ENCODE results near the gene KCNJ14.

Gene KCNJ14

GRCh38 chr19:48445606-48446481, 9.5 kb upstream of the KCNJ14 start, which contains the start of gene GRWD1:
Gene GRWD1 (plus strand): TSS chr19:48445983. CDS start chr19:48446006, 23 bp downstream.
- peak; percentile 96 for DNase-seq (ENCODE audit: low spot score)

DNA sequence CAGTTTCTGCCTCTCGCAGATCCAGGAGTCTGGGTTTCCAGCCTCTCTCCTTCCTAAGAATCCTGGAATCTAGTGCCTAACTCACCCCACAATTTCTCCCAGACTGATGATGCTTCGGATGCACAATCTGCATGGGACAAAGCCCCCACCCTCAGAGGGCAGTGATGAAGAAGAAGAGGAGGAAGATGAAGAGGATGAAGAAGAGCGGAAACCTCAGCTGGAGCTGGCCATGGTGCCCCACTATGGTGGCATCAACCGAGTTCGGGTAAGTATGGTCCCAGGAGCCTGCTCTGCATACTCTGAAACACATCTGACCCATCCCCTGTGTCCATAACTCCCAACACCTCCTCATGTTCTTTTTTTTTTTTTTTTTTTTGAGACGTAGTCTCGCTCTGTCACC, 8.8 kb upstream of the KCNJ14 start:
- DNase-seq (ENCODE audit: low spot score), result no peak

DNA sequence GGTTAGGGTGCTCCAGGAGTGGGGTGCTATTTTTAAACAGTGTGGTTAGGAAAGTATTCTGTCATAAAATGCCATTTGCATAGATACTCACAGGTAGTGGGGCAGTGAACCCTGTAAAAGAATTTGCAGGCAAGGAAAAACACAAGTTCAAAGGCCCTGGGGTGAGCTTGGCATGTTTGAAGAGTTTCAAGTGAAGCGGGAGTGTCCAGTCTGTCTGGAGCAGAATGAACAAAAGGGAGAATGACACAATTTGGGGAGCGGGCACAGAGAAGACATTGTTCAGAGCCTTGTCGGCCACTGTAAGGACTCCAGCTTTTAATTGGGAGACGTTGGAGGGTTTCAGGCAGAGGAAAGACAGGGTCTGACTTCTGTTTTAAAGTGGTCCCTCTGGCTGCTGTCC, 6.8 kb upstream of the KCNJ14 start:
- no peak for DNase-seq (ENCODE audit: low spot score)

DNA sequence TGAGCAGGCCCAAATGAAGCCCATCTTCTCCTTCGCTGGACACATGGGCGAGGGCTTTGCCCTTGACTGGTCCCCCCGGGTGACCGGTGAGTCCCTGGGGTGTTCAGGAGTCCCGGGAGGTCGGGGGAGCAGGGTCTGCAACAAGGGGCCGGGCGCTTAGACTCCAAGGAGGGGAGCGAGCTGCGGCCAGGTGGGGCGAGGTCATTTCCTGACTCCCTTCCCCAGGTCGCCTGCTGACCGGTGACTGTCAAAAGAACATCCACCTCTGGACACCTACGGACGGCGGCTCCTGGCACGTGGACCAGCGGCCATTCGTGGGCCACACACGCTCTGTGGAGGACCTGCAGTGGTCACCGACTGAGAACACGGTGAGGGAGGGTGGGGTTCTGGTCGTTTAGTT, 4.9 kb upstream of the KCNJ14 start:
- DNase-seq (ENCODE audit: low spot score), result no peak

- no peak for DNase-seq (ENCODE audit: low spot score)
Observed at GRCh38 chr19:48450863-48451262, 4.5 kb upstream of the KCNJ14 start.

DNA sequence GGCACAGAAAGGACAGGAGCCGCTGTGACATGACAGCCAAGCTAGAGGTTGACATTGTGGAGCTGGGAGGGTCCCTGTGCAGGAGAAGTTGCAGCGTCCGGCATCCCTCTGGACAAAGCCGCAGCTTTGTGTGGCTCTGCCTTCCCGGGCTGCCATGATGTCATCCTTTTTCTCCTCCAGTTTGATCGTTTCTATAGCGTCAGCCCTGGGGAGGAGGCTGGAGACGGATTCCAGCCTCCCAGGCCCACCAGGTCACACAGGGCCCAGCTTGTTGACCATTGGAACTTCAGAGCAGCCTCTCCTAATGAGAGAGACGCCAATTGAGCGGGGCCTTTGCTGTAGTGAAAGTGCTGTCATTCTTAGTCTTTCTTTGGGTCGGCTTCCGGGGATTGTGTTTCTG, 3.8 kb upstream of the KCNJ14 start:
- DNase-seq (ENCODE audit: low spot score), result no peak

DNA sequence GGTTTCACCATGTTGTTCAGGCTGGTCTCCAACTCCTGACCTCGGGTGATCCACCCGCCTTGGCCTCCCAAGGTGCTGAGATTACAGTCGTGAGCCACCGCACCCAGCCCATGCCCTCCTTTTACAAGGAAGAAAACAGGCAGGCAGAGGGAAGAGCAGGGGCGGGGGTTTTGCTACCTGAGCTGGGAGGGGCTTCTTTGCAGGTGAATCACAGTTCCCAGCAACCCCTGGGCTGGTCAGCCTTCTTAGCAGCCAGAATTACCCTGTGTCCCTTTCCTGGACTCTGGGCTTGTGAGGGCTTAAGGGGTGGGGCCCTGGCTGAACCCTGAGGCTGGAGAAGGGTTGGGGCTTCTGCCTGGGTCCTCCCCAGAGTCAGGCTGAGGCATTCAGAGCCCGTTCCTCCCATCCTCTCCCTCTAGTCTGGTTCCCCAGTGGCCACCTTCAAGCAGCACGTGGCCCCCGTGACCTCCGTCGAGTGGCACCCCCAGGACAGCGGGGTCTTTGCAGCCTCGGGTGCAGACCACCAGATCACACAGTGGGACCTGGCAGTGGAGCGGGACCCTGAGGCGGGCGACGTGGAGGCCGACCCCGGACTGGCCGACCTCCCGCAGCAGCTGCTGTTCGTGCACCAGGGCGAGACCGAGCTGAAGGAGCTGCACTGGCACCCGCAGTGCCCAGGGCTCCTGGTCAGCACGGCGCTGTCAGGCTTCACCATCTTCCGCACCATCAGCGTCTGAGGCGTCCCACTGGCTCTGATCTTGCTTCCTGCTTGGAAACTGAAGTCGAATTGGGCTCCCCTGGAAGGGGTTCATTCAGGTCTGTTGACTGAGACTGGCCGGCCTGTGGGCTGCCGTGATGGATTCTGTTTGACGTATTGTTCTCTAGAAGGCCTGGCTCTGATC, 2.8 kb upstream of the KCNJ14 start:
- DNase-seq (ENCODE audit: low spot score), result no peak

- no peak for DNase-seq (ENCODE audit: low spot score)
Observed at GRCh38 chr19:48454150-48454730, 1.1 kb upstream of the KCNJ14 start.

GRCh38 chr19:48455908-48456562, 661 bp downstream of the KCNJ14 start:
- DNase-seq (ENCODE audit: low spot score), result no peak

- DNase-seq (ENCODE audit: low spot score), result no peak
Observed at GRCh38 chr19:48456864-48457263, 1.5 kb downstream of the KCNJ14 start.

DNA sequence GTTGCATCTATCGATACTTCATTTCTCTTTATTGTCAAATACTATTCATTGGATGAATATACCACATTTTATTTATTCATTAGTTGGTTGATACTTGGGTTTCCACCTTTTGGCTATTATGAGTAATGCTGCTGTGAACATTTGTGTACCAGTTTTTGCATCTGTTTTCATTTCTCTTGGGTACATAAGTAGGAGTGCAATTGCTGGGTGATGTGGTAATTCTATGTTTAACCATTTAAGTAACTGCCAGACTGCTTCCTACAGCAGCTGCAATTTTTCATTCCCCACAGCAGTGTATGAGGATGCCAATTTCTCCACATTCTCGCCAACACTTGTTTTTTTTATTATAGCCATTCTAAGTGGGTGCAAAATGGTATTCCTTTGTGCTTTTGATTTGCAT, 2.6 kb downstream of the KCNJ14 start:
- DNase-seq (ENCODE audit: low spot score), result no peak

DNA sequence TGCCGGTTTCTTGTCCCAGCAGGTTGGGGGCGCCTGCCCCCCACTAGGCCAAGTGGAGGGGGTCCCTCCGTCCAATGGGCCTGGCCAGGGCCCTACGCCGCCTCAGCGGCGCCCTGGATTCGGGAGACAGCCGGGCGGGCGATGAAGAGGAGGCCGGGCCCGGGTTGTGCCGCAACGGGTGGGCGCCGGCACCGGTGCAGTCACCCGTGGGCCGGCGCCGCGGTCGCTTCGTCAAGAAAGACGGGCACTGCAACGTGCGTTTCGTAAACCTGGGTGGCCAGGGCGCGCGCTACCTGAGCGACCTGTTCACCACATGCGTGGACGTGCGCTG, 6.2 kb downstream of the KCNJ14 start:
- no peak for DNase-seq (ENCODE audit: low spot score)

GRCh38 chr19:48461982-48462655, 6.7 kb downstream of the KCNJ14 start:
- no peak for DNase-seq (ENCODE audit: low spot score)

- DNase-seq (ENCODE audit: low spot score), result no peak
Observed at GRCh38 chr19:48465215-48465614, 9.8 kb downstream of the KCNJ14 start.

- no peak for DNase-seq (ENCODE audit: low spot score)
Observed at GRCh38 chr19:48466561-48467325, 11.4 kb downstream of the KCNJ14 start.

DNA sequence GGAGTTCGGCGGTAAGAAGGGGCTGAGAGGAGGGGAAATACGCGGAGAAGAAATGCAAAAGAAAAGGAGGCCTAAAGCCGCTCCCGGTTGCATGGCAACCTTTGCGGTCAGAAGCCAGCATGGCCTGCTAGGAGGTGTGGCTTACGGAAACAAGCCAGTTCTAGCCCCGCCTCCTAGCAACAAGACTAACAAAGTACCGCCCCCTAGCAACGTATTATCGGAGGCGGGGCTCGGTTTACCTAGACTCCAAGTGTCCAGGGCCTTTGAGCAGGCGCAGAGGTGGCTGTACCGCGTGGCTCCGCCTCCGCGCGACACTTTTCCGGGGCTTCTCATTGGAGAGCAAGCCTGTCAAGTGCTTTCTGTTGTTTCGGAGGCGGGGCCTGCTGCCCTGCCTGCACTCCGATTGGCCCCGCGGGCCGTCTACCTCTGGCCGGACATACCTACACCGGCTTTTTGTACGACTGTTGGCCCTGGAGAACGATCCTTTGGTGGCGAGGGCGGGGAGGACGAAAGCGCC, 13.5 kb downstream of the KCNJ14 start:
- peak; percentile 100 for DNase-seq (ENCODE audit: low spot score)

DNA sequence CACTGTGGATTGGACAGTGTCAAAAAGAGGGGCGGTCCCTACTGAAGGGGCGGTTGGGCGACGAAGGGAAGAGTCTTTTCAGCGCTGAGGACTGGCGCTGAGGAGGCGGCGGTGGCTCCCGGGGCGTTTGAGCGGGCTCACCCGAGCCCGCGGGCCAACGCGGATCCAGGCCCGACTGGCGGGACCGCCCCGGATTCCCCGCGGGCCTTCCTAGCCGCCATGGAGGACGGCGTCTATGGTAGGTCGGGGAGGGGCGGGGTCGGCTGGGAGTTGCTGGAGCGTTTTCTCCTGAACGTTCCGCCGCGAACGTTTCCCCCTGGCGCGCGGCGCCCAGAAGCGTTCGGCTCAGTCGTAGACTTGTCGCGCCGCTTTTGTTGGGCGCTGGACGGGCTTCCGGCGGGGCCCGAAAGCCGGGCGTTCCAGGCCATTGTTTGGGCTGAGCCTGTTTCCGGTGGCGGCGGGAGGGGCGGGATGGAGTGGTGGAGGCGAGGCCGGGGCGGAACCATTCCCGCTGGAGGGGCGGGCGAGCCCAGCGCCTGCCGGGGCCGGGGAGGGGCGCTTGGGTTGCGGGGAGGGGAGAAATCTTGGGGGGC, 14.0 kb downstream of the KCNJ14 start, which contains the start of gene CYTH2:
TSS of gene CYTH2 (plus strand) at position 81 of the 593 bp plus-strand sequence. CDS start at position 220, 139 bp downstream.
- DNase-seq (ENCODE audit: low spot score), result peak; percentile 64

DNA sequence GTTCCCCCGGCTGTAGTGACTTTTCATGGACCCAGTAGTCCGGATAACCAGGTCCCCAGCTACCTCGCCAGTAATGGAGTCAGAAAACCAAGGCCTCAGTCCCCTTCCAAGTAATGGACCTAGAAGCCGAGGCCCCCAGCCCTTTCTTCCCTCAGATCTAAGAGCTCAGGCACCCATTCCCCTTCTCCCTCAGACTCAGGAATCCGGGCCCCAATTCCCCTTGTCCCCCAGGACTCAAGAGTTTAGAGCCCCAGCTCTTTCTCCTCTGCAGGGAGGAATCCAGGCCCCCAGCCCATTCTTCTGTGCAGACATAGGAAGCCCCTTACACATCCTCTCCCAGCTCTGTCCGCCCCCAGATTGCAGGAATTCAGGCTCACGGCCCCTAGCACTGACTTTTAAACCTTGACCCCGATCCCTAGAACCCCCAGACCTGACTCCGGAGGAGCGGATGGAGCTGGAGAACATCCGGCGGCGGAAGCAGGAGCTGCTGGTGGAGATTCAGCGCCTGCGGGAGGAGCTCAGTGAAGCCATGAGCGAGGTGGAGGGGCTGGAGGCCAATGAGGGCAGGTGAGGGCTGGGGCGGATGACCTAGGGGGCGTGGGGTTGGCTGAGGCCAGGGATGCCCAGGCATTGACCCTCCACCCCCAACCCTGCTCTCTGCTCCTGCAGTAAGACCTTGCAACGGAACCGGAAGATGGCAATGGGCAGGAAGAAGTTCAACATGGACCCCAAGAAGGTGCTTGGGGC, 14.7 kb downstream of the KCNJ14 start:
- DNase-seq (ENCODE audit: low spot score), result no peak

- DNase-seq (ENCODE audit: low spot score), result no peak
Observed at GRCh38 chr19:48470856-48471255, 15.5 kb downstream of the KCNJ14 start.
